ENCODE measurements around the gene PRICKLE4.
"Not testable (repeated sequence)": the region's sequence is repeated elsewhere in the genome, so short reads cannot be mapped to it uniquely, and the experiment has no call there.

The PRICKLE4 gene

GRCh38 chr6:41801380-41801779, 20.8 kb downstream of the PRICKLE4 start:
- DNase-seq, result no peak

DNA sequence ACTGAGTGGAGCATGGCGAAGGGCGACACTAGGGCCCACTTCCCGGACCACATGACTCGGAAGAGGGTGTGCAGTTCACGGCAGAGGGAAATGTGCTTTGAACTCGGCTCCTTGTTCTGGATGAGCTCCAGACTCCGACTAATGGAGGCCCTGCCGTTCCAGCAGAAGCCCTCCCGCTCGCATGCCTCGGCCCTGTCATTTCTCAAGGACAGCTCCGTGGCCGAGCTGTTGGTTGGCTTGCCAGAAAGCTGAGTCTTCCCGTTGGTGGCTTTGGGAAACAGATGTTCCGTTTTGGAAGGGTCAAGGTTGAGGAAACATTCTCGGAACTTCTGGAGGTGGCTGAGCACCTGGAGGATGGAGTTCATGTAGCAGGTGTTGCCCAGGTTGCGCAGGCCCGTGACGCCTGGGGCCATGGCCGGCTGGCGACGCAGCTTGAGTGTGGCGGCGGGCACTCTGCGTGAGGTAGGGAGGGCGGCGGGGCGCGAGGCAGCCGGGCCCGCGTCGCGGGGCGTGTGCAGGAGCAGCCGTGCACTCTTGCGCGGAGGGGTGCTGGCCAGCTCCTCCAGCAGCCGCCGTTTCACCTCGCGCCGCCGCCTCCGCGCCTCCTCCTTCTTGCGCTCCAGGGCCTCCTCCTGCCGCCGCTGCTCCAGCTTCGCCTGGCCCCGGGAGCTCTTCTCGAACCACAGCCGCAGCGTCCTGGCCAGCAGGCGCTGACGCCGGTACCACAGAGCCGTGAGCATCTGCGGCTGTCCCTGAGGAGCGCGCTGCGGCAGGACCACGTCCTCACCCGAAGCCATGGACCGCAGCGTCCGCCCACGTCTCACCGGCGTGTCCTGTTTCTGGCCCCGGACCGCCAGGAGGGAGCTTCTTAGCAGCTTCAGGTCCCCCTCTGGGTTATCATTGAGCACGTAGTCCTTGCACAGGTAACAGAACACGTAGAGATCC, 25.5 kb downstream of the PRICKLE4 start:
- DNase-seq, result no peak

DNA sequence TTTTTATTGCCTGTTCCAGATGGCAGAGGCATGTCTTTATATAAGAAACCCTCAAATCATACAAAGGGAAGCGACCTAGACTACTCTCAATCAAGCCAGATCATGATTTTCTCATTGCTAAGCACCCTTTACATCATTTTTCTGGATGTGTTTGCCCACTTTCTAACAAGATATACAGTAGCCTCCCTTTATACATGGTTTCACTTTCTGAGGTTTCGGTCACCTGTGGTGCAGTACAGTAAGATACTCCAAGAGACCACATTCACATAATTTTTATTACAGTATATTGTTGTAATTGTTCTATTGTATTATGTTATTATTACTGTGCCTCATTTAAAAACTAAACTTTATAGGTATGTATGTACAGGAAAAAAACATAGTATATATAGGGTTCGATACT, 30.5 kb downstream of the PRICKLE4 start:
- DNase-seq, result no peak

DNA sequence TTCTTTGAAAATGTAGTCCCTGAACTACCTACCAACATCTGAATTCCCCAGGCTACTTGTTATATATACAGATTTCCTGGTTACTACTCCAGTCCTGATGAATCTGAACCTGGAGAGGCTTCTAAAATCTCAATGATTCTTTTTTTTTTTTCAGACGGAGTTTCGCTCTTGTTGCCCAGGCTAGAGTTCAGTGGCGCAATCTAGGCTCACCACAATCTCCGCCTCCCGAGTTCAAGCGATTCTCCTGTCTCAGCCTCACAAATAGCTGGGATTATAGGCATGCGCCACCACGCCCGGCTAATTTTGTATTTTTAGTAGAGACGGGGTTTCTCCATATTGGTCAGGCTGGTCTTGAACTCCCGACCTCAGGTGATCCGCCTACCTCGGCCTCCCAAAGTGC, 31.4 kb downstream of the PRICKLE4 start:
- DNase-seq, result not testable (repeated sequence)

GRCh38 chr6:41813469-41813868, 32.9 kb downstream of the PRICKLE4 start:
- no peak for DNase-seq

DNA sequence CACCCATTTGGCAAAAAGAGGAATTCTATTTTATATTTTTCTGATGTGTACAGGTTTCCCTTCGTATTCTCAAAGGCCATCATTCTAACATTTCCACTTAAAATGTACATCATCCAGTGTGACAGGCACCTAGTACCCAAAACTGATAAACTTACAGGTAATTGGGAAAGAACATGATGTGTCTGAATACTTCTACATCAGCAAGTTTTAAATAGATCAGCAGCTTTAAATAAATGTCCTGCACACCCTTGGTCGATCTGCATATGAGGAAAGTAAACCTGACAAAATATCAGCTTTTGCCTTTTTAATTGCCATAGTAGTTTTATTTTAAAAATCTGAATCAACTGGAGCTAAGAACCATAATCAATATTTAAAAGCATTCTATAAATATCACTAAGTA, 33.4 kb downstream of the PRICKLE4 start:
- DNase-seq, result no peak

DNA sequence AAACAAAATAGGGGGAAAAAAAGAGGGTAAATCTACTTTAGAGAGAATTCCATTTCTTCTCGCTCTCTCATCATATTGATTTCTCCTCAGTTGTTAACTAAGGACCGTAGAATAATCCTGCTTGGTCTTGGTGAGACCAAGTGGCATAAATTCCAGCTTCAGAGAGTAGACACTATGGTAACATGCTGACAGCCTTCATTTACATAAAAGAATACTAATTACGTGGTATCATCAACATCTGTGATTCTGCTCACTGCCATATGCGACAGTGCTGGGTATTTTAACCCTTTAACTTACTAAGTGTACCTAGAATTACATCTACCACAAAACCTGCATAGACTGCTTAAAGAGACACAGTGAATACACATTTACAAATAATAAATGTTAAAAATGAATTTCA, 34.0 kb downstream of the PRICKLE4 start:
- DNase-seq, result no peak

DNA sequence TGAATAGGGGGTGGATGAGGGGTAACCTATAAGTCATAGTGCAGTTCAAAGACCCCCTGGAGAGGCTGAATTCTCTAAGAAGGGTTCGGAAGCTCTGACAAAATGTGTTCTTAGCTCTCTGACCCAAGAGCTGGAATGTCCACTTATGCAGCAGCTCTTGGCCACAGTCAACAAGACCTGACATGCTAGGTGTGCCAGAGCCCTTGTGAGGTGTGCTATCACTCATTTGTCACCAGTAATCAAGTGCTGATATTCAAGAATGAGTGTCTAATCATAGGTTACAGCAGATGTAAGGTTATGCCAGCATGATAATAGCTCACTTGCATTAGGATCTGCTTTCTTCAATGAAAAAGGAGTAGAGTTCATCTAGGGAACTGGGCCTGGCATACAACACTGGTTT, 35.0 kb downstream of the PRICKLE4 start:
- no peak for DNase-seq

DNA sequence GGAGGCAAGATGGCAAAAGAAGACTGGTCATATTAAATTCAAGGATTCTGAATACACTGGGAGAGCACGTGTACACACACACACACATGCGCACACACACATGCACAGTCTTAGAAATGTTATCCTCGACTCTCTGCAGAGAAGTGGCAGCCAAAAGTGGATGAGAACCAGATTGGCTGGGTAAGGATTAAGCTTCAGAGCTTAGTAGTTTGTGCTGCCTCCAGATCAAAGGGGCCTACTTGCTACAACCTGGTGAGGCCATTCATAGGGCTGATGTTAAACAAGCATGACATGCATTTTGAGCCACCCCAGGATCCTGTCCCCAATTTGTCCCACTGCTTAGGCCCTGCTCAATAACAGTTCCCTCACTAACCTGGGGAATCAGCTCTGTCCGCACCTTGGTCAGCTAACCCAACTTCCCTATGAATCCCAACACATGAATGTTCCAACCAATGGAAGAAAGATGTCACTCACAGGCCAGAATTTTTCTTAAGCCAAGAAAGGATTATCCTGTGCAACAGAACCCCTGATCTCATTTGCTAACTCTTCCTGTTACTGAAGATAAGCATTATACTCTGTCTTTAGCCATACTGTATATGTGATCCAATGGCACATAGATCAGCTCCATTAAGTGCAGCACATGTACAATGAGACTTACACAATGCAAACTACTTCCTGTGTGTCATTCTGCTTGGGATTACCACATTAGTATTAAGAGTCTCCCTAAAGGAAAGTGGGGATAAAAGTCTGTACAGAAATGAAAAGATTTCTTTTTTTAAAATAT, 37.9 kb downstream of the PRICKLE4 start:
- no peak for DNase-seq

GRCh38 chr6:41821266-41821665, 40.7 kb downstream of the PRICKLE4 start:
- no peak for DNase-seq

GRCh38 chr6:41822021-41822420, 41.4 kb downstream of the PRICKLE4 start:
- DNase-seq, result no peak

DNA sequence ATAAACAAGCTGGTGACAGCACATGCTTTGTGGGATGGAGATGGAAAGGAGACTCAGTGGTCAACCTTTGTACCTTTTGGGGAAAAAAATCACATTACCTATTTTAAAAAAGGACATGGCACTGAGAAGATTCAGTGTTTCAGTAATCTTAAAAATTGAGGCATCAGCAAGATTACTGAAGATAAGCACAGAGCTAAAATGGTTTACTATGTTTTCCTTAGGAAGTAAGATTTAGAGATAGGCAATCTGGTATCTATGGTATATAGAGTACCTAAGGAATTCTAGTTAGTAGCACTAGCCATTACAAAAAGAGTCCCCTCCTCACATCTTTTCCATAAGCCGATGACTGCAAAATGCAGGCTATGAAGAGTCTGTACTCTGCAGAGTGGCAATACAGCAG, 42.6 kb downstream of the PRICKLE4 start:
- no peak for DNase-seq

DNA sequence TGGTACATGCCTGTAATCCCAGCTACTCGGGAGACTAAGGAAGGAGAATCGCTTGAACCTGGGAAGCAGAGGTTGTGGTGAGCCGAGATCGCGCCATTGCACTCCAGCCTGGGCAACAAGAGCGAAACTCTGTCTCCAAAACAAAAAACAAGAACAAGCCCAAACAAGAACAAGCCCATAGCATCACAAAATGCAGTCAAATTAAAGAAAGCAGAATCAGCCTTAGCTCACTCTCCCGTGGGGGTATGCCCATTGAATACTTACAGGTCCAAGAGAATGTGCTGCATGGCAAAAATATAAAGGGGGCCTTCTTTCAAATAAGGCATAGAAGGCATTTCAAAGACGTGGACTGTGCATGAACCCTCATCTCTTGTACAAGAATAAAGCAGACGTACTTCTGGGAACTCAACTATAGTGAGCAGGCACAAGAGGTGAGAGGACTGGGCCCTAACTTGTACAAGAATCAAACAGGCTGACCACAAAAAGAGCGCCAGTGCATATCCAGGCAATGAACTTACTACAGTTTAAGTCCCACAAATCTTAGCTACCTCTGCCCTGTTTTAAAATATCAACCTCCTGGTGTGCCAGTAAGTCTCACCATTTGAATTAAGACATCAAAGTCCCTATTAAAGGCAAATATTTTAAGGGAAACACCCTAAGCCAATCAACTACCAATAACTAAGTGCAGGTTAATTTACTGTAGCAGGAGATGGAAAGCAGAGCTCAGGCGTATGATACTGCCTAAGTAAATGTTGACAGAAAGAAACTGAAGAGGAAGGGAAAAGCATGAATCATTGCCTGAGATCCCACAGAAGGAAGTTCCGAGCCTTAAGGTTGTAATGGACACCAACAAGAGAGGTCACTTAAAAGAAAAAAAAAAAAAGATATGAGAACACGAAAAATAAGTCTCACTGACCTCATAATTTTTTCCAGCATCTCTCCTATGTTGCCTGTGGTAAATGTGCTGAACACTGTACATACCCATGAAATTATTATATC, 44.3 kb downstream of the PRICKLE4 start:
- DNase-seq, result no peak

- DNase-seq, result no peak
These were observed 45.9 kb downstream of the PRICKLE4 start for GRCh38 chr6:41826343-41827022.

- DNase-seq, result no peak
These were observed 51.7 kb downstream of the PRICKLE4 start for GRCh38 chr6:41832263-41832662.

- DNase-seq, result no peak
These were observed 55.6 kb downstream of the PRICKLE4 start for GRCh38 chr6:41836022-41836659.

DNA sequence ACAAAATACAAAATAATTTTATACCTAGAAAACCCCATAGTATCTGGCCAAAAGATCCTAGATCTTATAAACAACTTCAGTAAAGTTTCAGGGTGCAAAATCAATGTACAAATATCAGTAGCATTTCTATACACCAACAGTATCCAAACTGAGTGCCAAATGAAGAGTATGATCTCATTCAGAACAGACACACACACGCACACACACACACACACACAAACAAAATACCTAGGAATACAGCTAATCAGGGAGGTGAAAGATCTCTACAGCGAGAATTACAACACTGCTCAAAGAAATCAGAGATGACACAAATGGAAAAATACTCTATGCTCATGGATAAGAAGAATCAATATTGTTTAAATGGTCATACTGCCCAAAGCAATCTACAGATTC, 56.1 kb downstream of the PRICKLE4 start:
- DNase-seq, result no peak

All from COR-L47 (cell line).